DOHH2 (cell line): ENCODE results near the gene KCTD15.

ENCODE experiments used
- CTCF ChIP-seq: fragments of 200-600 bp; sonication (generic); IDR thresholded peaks from one replicate; pipeline ENCODE4 v1.5.1; 2014; ENCODE audit warnings: antibody characterized with exemption, mild to moderate bottlenecking, low read depth, low read length; ENCODE audit not compliant: poor library complexity, severe bottlenecking
- EZH2phosphoT487 ChIP-seq: fragments of 200-600 bp; sonication (generic); IDR thresholded peaks from 2 replicates; pipeline ENCODE4 v1.6.1; 2017; ENCODE audit warnings: borderline replicate concordance, mild to moderate bottlenecking, antibody characterized with exemption, low read length, moderate library complexity, mixed read lengths

- TF ChIP-seq CTCF = no peak
- TF ChIP-seq EZH2phosphoT487 = no peak
These were observed 62.3 kb downstream of the KCTD15 start for GRCh38 chr19:33859016-33859415.
